Stimulated activated CD8-positive, alpha-beta memory T cell treated with anti-CD3 and anti-CD28 coated beads, Interleukin-12 subunit alpha, Interleukin-12 subunit beta, amount 100 ng/mL, for 24 hours (primary cell): ENCODE data around the gene FAM118B.
"Not testable (repeated sequence)": the region's sequence is repeated elsewhere in the genome, so short reads cannot be mapped to it uniquely, and the experiment has no call there.

ENCODE experiments used
- DNase-seq: peaks from one replicate; pipeline ENCODE4 v3.0.0-alpha.2; 2020; ENCODE audit errors: extremely low read depth

FAM118B gene

DNA sequence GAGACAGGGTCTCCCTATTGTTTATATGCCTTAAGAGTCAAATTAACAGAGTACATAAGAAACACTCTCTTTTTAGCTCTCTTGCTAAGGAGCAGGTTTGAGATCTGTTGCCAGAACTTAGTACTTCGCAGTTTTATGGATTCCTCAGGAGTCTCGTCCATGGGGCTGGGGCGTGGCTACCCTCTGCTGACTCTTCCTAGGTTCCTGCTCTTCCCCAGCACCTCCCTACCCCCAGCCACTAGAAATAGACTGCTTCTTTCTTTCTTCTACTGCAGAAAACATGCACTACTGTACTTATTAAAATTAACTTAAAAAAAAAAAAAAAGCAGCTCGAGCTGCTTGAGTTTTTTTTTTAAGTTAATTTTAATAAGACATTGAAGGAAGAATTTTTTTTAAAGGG is 8.0 kb downstream of the FAM118B start:
- no peak for DNase-seq

DNA sequence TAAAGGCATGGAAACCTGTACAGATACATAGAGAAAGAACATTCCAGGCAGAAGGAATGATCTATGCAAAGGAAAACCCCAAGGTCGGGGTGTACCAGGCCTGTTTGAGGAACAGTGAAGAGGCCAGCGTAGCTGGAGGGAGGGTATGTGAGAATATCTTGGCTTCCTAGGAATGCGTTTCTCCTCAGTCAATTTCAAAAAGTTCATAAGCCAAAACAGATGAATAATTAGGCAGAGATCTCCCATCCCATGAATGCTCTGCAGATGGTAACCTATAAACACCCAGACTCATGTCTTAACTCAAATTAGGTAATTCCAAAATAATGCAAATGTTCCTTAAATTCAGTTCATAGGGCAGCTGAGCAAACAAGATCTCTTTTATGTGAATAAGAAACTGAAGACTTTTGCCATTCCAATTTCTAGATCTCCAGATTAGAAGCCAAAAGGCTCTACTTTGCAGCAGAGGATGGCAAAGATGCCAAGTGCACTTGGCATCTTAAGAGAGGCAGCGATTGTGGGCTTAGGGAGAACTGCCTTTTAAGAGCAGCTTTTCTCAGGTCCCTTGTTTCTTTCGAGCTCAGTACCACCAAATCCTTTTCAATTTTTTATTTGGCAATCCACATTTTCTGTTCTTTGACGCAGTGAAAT is 13.2 kb downstream of the FAM118B start:
- no peak for DNase-seq

DNA sequence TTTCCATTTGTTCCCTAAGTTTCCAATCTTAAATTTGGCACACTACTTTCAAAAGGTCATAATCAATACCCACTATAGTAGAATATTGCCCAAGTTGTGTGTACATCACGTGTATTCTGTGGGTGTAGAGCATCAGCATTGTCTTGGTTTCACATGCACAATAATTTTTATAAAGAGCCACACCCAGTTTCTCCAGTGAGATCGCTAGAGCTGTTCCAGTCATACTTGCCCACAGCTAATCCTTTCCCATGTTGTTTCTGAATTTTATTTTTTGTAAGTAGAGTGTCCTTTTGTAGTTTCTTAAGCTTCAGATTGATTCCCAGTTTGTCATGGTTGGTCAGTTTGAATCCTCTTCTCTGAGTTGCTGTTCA is 13.7 kb downstream of the FAM118B start:
- no peak for DNase-seq

DNA sequence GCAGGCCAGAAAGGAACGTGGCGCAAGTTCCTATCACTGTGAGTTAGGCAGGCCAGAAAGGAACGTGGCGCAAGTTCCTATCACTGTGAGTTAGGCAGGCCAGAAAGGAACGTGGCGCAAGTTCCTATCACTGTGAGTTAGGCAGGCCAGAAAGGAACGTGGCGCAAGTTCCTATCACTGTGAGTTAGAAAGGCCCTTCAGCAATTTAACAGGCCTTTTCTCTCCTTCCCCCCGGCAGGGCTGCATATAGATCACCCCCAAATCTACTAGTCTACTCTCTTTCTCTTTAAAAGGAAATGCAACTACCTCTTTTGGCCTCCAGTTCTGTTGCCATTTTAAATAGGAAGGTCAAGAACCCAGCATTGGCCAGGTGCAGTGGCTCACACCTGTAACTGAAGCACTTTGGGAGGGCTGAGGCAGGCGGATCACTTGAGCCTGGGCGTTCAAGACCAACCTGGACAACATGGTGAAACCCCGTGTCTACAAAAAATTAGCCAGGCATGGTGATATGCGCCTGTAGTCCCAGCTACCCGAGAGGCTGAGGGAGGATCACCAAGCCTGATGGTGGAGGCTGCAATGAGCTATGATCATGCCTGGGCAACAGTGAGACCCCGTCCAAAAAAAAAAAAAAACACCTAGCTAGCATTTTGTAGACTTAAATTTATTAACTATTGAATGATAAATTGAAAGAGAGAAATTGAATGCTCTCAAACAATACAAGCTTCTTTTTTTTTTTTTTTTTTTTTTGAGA is 14.9 kb downstream of the FAM118B start:
- no peak for DNase-seq

DNA sequence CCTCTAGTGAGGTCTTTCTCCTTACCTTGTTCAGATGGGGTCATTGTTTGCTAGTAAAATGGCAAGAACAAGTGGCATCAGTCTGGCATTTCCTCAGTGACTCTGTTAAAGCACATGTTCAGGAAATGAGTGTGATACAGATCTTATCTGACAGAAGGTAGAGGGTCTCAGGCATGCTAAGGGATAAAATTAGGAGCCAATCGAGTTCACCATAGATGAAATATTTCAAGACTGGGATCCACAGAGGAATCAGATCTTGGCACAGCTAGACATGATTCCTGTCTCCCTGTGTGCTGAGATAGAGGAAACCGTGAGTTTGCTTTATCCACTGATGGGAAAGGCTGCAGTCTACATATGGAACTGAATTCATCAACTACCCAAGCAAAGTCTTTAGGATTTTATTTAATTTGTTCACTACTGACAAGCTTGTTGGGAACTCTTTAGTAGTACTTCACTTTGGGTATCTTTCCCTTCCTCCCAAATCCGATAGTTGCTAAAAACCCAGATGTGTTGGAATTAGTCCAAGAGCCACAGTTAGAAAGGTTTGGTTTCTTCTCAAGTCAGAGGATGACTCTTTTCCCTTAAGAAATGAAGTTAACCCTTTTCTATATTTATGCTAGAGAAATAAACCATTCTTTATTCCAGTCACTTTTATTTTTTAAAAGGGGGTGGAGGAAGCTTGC is 18.4 kb downstream of the FAM118B start:
- no peak for DNase-seq

DNA sequence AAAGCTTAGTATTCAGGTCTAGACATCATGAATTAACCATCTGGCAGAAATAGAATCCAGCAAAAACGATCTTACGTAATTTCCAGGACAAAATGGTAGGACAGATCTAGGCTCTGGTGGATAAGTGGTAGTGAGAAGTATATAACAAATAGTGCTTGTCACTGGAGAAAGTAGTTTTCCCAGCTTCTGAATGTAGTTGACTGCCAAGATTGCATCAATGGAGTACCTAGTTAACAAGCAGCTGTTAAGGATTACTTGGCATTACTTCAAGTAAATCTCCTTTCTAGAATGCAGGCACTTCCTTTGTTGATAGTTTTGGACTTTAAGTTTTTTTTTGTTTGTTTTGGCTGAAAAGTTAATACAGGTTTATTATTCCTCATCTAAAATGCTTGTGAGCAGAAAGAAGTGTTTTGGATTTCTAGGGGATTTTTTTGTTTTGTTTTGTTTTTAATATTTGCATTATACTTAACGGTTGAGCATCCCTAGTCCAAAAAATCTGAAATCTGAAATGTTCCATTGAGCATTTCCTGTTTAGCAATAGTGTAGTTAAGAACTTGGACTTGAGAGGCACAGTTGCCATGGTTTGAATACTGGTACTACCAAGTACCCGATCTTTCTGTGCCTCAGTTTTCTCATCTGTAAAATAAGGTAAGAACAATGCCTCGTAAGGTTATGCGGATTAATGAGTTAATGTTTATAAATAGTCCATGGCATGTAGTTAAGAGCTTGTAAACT is 20.3 kb downstream of the FAM118B start:
- DNase-seq, result no peak

DNA sequence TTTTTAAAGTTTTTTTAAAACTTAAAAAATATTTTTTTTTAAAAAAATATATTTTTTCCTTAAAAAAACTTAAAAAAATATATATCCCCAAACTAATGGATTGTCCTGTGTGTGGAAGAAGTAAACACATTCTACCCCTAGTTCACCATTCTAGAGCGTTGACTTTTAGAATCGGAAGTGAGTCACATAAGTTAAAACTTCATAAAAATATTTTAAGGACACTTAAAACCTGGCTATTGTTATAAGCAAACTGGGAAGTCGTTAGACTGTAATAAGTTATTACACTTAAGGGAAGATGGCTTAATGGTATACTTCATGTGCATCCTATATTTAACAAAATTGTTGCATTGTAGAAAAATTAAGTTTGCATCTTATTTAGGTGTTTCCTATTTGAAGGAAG is 21.1 kb downstream of the FAM118B start:
- no peak for DNase-seq

DNA sequence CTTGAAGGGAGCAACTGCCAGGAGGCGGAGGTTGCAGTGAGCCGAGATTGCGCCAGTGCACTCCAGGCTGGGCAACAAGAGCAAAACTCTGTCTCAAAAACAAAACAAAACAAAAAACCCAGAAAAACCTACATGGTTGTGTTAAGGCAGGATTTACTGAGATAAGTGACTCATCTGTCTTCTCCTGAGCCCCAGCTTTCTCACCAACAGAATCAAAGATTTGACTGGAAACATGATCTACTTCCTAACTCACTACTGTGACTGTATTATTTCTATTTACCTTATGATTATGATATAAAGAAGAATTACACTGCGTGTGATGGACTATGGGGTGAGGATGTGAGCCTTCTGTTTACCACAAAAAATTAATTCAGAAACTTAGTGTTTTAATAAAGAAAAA is 21.8 kb downstream of the FAM118B start:
- no peak for DNase-seq

DNA sequence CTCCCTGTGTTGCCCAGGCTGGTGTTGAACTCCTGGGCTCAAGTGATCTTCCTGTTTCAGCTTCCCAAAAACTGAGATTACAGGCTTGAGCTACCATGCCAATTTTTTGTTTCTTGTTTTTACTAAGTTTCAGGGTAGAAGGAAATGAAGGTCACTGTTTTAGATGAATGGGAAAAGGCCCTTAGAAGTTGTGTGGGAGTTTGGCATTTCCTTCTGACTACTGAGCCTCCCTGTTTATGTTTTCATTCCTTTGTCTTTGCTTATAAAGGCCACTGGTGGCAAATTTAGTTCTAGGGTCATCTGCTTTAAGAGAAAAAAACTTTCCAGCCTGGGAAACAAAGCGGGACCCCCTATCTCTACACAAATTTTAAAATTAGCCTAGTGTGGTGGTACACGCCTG is 35.1 kb downstream of the FAM118B start:
- no peak for DNase-seq

DNA sequence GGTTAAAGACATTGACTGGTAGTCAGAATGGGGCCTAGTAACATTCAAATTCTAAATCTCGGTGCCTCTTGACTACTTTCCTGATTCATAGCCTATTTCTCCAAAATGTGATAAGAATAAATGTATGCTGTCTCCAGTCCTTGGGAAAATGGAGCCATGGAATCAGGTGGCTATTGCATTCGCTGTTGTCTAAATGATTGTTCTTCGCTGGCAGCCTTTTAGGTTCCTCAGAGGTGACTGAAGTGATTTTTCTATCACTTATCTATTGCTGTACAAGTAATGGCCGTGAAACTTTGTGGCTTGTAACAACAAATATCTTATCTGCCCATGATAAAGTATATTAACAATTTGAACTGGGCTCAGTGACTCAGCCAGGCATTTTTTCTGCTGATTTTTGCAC is 41.7 kb downstream of the FAM118B start:
- no peak for DNase-seq

DNA sequence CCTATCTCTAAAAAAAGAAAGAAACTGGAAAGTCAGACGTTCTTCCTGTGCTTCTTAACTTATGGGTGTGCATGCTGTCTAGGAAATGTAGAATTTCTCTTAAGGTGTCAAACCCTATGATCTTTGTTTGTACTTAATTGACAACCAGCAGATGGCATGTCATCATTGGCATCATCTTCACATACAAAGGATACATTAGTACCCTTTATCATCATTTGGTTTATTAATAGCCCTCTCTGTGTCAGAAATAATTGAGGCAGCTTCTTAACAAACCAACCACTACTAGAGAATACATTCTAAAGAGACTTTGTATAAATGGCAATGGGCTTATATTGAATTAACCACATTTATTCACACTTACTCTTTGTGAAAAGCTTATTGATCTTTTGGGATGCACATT is 43.2 kb downstream of the FAM118B start:
- no peak for DNase-seq

DNA sequence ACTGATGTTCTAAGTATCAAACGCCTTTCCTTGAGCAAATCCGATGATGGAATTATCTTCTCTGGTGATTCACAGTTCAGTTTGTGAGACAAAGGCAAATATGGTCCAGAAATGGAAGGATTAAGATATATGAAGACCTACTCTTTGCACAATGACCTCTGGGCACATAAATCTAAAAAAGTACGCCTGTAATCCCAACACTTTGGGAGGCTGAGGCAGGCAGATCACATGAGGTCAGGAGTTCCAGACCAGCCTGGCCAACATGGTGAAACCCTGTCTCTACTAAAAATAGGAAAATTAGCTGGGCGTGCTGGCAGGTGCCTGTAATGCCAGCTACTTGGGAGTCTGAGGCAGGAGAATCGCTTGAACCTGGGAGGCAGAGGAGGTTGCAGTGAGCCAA is 43.9 kb downstream of the FAM118B start:
- not testable (repeated sequence) for DNase-seq

DNA sequence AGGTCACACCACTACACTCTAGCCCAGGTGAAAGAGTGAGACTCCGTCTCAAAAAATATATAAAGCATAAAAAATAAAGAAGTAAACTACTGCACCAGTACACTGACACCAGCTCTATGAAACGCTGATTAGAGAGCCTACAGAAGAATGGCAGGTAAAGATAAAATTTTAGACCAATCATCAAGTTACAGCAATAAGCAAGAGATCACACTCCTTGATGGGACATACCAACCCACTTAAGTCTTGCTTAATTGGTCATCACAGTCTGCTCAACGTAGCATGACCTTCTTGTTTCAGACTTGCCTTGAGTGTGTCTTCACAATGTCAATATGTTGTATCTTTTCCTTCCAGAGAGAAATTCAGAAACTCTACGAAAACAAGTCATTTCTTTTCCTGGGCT is 44.6 kb downstream of the FAM118B start:
- no peak for DNase-seq

DNA sequence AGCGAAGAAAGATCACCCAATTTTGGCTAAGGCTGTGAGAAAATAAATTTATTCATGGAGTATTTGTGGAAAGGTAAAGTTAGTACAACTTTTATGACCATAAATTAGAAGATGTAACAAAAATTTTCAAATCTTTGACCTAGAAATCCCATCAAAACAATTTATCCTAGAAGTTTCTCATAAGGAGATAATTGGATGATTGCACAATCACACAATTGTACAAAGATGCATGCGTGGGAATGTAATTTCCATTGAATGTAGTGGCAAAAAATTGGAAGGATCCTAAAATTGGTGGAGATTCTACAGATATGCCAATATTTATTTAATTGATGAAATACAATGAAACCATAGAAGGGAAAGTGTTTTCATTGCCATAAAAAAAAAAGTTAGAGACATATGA is 45.6 kb downstream of the FAM118B start:
- no peak for DNase-seq

DNA sequence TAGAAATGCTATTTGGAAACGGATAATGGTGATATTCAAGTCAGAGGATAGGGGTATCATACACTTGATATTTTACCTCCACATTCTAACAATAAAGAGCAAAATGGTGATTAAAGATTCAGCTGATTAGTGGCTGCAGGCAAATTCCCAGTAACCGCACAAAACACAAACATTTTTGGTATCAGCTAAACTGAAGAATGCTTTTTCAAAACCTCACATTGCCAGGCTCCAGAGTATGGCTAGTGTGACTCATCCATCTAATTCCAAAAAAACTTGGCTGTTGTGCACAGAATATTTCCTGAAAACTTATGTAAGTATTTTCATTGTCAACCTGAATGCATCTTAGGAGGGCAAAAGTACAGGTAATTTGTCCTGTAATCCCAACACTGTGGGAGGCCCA is 46.2 kb downstream of the FAM118B start:
- DNase-seq, result no peak

DNA sequence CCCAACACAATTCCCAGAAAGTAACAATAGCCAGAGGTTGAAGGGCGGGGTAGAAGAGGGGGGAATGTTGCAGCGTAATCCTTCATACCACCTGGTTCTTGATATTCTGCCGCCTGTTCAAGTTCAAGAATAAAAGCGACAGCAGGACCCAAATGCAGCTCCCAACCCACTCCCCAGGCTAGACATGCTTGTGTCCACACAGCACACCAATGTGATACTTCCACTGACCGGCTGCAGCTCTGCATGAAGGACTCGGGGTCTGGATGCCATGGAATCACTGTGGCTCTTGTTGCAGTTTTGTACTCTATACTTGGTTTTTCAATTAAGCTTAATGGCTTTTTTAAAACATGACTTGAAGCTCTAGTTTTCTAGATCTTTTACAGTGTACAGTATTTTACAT is 50.6 kb downstream of the FAM118B start:
- DNase-seq, result no peak

DNA sequence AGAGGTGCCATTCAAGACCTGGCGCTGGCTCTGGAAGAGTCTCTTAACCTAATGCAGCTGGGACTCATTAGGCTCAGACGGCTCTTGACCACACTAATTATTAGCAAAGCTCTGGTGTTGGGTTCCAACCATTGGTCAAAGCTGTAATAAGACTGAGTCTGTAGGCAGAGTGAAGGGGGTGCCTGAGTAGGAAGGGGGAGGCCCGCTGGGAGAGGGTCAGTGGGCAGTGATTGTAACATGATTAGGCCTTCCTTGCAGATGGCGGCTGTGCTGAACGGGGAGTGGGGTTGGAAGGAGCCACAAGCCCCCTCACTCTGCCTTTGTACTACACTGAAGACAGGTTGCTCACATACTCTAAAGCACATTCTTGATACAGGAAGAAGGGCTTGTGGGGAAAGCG is 51.9 kb downstream of the FAM118B start:
- DNase-seq, result no peak

DNA sequence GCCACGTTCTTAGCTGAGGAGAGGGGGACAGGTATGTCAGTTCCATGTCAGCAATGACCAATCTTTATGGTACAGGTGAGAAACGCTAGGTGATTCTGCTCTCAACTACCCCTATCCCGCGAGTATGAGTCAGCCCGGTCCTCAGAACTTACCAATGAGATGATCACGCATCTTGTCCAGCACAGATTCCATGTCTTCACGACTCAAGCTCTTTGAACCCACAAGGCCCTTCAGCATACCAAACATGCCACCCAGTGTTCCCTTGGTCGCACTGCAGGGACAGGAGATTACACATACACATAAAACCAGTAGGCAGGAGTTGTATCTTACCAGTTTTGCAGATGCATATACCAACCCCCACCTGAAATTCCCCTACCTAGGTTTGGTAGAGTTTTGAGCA is 54.2 kb downstream of the FAM118B start:
- DNase-seq, result no peak

DNA sequence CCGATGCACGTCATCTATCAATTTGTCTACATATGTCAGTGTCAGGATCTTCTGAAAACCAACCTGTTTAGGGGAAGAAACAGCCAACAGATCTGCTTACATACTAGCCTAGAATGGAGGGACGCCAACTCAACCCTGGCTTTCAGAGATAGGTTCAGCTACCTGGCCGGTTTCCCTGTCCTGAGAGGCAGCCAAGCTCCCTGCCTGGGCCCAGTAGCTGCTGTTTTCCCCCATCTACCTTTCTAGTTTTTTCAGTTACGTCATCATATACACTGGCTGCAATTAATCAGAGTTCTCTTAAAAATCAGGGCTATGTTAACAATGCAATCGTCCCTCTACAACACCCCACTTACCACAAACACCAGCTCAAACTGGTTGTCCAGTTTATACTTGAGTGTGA is 56.1 kb downstream of the FAM118B start:
- DNase-seq, result no peak

DNA sequence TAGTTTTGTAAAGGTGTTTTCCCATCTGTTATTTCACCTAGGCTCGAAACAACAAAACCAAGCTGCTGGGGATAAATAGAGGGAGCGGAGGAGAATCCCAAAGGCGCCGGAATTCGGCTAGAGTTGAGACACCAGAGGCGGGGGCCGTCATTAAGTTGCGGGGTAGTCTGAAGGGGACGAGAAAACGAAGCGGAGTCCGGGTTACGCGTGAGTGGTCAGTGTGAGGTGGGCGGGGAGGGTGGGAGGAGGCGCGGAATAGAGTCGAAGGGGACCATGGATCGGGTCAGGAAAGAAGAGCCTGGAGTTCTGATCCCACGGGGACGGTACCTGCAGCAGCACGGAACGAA is 56.8 kb downstream of the FAM118B start:
- DNase-seq, result no peak

DNA sequence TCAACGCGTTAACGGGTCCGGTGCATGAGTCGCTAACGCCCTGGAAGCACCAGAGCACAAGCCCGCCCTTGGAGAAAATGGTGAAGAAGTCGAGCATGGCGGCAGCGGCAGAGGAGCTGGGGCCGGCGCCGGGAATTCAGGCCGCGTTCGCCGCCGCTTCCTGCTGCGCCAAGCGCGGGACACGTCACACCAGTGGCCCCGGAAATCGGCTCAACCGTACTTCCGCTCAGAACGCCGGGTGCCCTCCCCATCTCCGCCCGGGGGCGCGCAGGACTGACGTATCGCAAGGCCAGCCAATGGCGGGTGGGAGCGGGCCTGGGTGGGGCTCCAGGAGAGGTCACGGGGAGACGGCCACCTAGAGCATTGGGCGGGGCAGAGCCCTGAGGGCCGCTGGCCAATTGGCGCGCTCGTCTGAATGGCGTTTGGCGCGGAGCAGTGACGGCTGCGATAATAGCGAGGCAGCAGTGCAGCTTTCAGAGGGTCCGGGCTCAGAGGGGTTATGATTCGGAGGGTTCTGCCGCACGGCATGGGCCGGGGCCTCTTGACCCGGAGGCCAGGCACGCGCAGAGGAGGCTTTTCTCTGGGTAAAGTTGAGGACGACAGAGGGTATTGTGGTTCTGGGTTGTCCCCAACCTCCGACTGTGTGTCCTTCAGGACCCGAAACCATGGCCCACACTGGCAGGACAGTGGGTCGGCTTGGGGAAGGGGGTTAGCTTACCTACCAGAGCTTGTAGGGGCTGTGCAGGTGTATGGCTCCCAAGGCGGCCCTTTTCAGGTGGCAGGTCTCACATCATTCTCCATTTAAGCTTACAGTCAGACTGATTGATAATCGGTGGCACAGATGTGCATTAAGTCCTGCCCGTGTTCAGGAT is 57.4 kb downstream of the FAM118B start, which contains the start of the genes FOXRED1 and SRPRA:
FOXRED1 (plus strand) TSS at position 447 of the 872 bp plus-strand sequence; CDS start at position 500, 53 bp downstream.
SRPRA (minus strand) TSS at position 188 of the 872 bp plus-strand sequence; CDS start at position 97, 91 bp downstream.
- DNase-seq, result peak; percentile 99
